ENCODE measurements around the gene PAQR4. TPM values are rescaled to one million over a fixed set of nuclear protein-coding genes. Genes with fewer than 3 reads are reported as not detected.

PAQR4 gene
- total and polyA plus RNA-seq, 12 donors = 3.7 to 17.9 (median 7.1) TPM

DNA sequence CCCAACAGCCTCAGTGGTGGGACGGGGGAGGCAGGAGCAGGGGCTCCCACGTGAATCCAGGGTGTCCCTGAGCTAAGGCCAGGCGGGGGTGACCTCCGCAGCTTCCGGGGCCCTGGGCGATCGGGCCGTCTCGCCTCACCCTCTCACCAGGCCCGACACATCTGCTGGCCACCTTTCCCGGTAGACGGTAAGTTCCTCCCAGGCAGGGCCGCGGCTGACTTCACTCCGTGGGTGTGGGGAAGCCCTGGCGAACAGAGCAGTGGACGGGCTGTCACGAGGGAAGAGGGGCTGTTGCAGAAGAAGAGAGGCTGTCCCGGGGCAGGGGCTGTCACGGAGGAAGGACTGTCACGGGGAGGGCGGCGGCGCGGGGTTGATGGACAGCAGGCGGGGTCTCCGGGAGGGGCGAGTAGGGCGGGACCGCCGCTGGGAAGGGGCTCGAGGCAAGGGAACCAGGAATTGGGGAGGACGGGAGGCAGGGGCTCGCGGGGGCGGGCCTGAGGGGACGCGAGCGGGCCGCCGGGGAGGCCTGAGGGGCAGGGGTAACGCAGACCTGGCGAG, 10.6 kb downstream of the PAQR4 start:
- peaks cover 0 to 33% (median 22%) of the 10 kb centered on the region in 9 donors for H3K4me1 ChIP-seq
- H3K4me3 ChIP-seq = peak overlapping the region; percentile 54 to 89 (median 80)
- H3K27me3 ChIP-seq = peaks cover 0 to 12% (median 7%) of the 10 kb centered on the region in 7 donors
- H3K27ac ChIP-seq = peak overlapping the region in 1 of 10 donors; percentile 97
- WGBS, 2 donors = 7 to 8% methylated on average over 40 to 43 of the region's 43 CpGs
- ATAC-seq (no peak), DNase-seq (no peak)
- peaks cover 0 to 5% (median 0%) of the 10 kb centered on the region in 9 donors for H3K36me3 ChIP-seq
- intact Hi-C loops (cut with DNase I) = loop anchor here in 2 of 10 donors (2.0 to 5.0 kb wide), 2 partner anchors 17 to 52 kb away; no protein-coding TSS in a partner anchor
- TF ChIP-seq, protein P1, sequence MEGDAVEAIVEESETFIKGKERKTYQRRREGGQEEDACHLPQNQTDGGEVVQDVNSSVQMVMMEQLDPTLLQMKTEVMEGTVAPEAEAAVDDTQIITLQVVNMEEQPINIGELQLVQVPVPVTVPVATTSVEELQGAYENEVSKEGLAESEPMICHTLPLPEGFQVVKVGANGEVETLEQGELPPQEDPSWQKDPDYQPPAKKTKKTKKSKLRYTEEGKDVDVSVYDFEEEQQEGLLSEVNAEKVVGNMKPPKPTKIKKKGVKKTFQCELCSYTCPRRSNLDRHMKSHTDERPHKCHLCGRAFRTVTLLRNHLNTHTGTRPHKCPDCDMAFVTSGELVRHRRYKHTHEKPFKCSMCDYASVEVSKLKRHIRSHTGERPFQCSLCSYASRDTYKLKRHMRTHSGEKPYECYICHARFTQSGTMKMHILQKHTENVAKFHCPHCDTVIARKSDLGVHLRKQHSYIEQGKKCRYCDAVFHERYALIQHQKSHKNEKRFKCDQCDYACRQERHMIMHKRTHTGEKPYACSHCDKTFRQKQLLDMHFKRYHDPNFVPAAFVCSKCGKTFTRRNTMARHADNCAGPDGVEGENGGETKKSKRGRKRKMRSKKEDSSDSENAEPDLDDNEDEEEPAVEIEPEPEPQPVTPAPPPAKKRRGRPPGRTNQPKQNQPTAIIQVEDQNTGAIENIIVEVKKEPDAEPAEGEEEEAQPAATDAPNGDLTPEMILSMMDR (IDR thresholded peaks at IDR 0.05) = no peak
- no peaks in the 10 kb centered on the region for H3K9me3 ChIP-seq

DNA sequence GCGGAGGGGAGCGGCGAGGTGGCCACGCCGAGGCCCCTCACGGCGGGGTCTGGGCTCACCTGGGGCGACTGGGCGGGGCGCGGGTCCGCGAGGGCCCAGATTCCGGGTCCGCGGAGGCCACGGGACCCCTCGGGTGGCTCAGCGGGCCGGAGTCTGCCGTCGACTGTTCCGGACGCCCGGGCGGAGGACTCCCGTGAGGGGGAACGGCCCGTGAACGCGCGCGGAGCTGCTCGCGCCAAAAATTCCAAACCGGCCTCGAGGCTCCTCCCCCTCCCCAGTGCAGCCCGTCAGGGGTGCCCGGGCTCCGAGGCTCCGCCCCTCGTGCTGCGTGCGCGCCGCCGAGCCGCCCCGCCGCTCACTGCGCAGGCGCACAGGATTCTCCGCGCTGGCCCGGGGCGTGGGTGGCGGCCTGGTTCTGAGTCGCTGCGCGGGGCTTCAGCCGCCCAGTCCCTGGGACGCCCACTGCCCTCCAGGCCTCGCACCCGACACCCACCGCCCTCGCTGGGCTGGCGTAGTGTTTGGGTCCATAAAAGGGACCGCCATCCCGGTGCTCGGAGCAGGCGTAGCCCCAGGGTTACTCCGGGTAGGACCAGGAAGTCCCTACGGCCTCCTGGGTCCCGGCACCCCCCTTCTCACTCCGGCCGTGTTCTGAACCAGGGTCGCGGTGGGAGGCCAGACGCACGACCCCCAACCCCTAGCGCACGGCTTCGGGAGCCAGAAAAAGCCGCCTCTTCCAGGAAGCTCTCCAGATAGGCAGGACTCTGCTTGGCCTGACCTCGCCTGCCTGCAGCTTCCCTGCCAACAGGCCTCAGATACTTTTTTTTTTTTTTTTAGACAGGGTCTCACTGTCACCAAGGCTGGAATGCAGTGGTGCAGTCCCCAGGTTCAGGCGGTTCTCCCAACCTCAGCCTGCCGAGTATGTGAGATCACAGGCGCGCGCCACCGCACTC, 11.4 kb downstream of the PAQR4 start, which contains the start of gene PKMYT1:
Gene PKMYT1, minus strand, starts transcription at position 220 of the 950 bp plus-strand sequence. CDS start 789 bp downstream, outside the sequence.
- TF ChIP-seq, protein P1 (IDR thresholded peaks at IDR 0.05) = no peak
- Histone ChIP-seq H3K4me1 (peaks cover 2 to 40% (median 28%) of the 10 kb centered on the region in 9 donors), H3K36me3 (peaks cover 0 to 3% (median 0%) of the 10 kb centered on the region in 9 donors), H3K4me3 (peak within 1 kb of the TSS; percentile 54 to 89 (median 80)), H3K27me3 (peaks cover 0 to 12% (median 7%) of the 10 kb centered on the region in 7 donors), H3K9me3 (no peaks in the 10 kb centered on the region), H3K27ac (peak within 1 kb of the TSS; percentile 9 to 97 (median 88))
- DNase-seq (peak; percentile 89 to 94), ATAC-seq (peak; percentile 94 to 98 (median 95))
- intact Hi-C loops (cut with DNase I) = loop anchor here in 2 of 10 donors (2.0 to 5.0 kb wide), 2 partner anchors 18 to 53 kb away; no protein-coding TSS in a partner anchor
- WGBS, 2 donors = 5% methylated on average over 77 to 91 of the region's 91 CpGs

DNA sequence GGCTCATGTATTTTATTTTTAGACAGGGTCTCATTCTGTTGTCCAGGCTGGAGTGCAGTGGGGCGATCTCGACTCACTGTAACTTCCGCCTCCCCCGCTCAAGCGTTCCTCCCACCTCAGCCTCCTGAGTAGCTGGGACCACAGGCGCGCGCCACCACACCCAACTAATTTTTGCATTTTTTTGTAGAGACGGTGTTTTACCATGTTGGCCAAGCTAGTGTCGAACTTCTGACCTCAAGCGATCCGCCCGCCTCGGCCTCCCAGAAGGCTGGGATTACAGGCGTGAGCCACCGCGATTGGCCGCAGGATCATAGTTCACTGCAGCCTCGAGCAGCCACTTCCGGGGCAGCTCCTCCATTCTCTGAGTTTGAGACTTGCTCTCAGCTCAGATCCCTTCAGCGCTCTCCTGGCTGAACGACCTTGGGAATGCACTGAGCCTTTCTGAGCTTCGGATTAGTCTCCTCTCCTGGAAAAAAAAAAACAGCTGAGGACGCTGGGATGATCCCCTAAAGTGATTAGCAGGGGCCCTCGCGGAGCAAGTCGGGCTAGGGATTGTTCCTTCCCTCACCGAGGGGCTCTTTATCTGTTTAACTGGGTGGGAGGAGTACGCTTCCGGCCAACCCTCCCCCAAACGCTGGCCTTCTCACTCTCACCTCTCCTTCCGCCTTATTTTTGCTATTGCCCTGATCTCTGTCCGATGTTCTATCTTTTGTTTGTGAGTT, 12.2 kb downstream of the PAQR4 start:
- DNase-seq (no peak), ATAC-seq (no peak)
- intact Hi-C loops (cut with DNase I) = loop anchor here in 2 of 10 donors (2.0 to 5.0 kb wide), 2 partner anchors 19 to 54 kb away; no protein-coding TSS in a partner anchor
- Histone ChIP-seq H3K36me3 (no peaks in the 10 kb centered on the region), H3K4me3 (peak overlapping the region in 9 of 10 donors; percentile 73 to 89 (median 85)), H3K4me1 (peaks cover 3 to 48% (median 33%) of the 10 kb centered on the region in 9 donors), H3K27ac (peak overlapping the region in 3 of 10 donors; percentile 82 to 97 (median 88)), H3K9me3 (no peaks in the 10 kb centered on the region), H3K27me3 (peaks cover 0 to 12% (median 7%) of the 10 kb centered on the region in 7 donors)
- TF ChIP-seq, protein P1 (IDR thresholded peaks at IDR 0.05) = no peak
- 38 to 44% methylated on average over 33 of the region's 33 CpGs for WGBS, 2 donors
